ENCODE results near the gene TMEM178B. TPM values are rescaled to one million over a fixed set of nuclear protein-coding genes. Genes with fewer than 3 reads are reported as not detected.

Gene TMEM178B
- total RNA-seq, 1 experiment from 2014 or later, result 0.21 TPM

GRCh38 chr7:141228482-141228881 lies 154.6 kb downstream of the TMEM178B start:
- in situ Hi-C loops (cut with HindIII; ENCODE audit: low pct_unique_long_range_greater_than_20kb, low sequenced_read_pairs), result no loop called here
- DNase-seq (ENCODE audit: low read depth, low spot score), result no peak

- peak; percentile 78 for DNase-seq (ENCODE audit: low read depth, low spot score)
- in situ Hi-C loops (cut with HindIII; ENCODE audit: low pct_unique_long_range_greater_than_20kb, low sequenced_read_pairs), result no loop called here
These were observed 157.3 kb downstream of the TMEM178B start for GRCh38 chr7:141231018-141231792.

DNA sequence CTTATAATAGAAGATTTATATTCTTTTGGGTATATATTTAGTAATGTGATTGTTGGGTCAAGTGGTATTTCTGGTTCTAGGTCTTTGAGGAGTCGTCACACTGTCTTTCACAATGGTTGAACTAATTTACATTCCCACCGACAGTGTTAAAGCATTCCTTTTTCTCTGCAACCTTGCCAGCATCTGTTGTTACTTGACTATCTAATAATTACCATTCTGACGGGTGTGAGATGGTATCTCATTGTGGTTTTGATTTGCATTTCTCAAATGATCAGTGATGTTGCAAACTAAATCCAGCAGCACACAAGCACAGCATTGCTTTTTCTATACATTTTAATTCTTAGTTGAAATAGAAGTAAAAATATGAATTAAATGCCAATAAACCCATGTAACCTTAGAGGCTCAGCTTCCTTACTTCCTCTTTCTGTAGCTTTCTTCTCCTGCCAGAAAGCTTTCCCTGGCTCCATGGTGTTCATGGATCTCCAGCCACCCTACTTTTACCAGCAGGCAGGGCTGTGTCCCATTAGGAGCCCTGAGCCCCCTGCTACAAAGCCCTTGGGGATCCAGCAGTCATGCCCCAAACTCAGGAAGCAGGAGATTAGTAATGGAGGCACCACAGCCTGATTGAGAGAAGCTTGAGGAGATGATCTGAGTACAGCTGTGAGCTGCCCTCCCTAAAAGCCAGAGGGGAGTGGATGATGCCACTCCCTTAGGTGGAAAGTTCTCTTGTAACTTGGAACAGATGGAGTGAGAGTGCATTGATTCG lies 158.6 kb downstream of the TMEM178B start:
- in situ Hi-C loops (cut with HindIII; ENCODE audit: low pct_unique_long_range_greater_than_20kb, low sequenced_read_pairs), result no loop called here

DNA sequence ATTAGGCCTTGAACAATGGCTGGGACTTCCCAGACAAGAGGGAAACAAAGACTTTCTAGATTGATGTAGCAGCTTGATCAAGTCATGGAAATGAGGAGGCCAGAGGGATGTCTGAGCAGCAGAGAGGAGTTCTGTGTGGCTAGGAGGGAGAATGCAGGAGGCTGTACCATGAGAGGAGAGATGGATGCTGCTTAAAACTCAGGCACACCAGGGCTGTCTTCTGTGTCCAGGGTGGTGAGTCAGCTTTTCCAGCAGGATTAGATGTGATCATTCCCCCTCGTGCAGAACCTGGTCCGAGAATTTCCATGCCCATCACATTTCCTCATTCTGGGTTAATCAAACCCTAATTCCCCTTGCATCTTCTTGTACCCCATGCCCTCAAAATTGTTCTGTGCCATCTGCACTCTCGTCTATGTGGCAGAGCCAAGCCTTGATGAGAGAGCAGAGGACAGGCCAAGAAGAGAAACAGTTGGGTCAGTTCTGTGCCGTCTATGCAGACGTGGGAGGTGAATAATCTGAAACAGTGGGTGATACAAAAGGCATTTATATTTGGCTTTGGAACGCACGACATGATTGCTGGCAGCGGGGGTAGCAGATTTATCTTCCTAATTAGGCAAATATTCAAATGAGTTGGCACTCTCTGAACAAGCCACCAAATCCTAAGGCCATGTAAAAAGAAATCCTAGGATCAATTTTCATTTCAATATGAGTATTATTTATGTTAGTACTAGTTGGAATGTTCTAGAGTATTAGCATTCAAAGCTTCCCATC lies 160.7 kb downstream of the TMEM178B start:
- in situ Hi-C loops (cut with HindIII; ENCODE audit: low pct_unique_long_range_greater_than_20kb, low sequenced_read_pairs), result no loop called here
- no peak for DNase-seq (ENCODE audit: low read depth, low spot score)

More for the DNA sequence above, 158.6 kb downstream of the TMEM178B start:
- no peak for DNase-seq (ENCODE audit: low read depth, low spot score)

- DNase-seq (ENCODE audit: low read depth, low spot score), result no peak
- in situ Hi-C loops (cut with HindIII; ENCODE audit: low pct_unique_long_range_greater_than_20kb, low sequenced_read_pairs), result no loop called here
These were observed 161.8 kb downstream of the TMEM178B start for GRCh38 chr7:141235656-141236055.

GRCh38 chr7:141238596-141239243 lies 164.9 kb downstream of the TMEM178B start:
- no peak for DNase-seq (ENCODE audit: low read depth, low spot score)
- in situ Hi-C loops (cut with HindIII; ENCODE audit: low pct_unique_long_range_greater_than_20kb, low sequenced_read_pairs), result no loop called here

DNA sequence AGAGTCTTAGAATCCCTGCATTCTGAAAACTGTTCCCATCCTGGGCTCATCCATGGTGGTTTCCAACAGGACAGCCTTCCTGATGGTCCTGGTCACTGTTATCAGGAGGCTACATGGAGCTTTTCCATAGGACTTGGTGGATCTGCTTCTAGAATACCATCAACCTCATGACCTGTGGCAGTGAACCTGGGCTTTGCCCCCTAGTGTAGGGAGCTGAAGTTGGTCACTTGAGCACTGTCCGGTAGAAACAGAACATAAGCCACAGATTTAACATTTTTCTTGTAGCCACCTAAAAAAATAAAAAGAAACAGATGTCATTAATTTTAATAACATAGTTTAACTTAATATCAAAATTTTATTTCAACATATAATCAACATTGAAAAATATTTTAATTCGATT lies 165.8 kb downstream of the TMEM178B start:
- DNase-seq (ENCODE audit: low read depth, low spot score), result no peak
- in situ Hi-C loops (cut with HindIII; ENCODE audit: low pct_unique_long_range_greater_than_20kb, low sequenced_read_pairs), result no loop called here

DNA sequence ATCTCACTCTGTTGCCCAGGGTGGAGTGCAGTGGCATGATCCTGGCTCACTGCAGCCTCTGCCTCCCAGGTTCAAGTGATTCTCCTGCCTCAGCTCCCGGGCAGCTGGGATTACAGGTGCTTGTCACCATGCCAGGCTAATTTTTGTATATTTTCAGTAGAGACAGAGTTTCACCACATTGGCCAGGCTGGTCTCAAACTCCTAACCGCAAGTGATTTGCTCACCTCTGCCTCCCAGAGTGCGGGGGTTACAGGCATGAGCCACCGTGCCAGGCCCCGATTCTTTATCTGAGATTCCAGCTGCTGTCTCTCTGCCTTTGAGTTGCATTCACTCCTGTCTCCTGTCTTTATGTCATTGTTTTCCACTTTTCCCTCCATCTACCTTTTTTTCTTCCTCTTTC lies 168.7 kb downstream of the TMEM178B start:
- in situ Hi-C loops (cut with HindIII; ENCODE audit: low pct_unique_long_range_greater_than_20kb, low sequenced_read_pairs), result no loop called here
- DNase-seq (ENCODE audit: low read depth, low spot score), result no peak

DNA sequence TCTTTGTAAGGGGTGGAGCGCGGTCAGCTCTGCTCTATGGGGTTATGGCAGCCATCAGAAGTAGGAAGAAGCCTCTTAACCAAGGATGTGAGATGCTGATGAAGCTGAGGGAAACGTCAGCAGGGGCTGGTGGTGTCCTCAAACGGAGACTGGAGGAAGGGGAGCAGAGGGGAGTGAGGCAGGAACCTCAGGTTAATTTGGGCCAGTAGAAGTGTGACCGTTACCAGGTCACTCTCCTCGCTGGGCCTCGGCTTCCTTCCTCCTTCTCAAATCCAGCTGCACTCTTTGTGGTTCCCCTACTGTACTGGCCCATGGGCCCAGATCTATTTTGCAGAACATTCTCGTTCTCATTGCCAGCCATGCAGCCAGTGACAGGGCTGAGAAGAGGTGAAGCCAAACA lies 169.5 kb downstream of the TMEM178B start:
- DNase-seq (ENCODE audit: low read depth, low spot score), result no peak
- in situ Hi-C loops (cut with HindIII; ENCODE audit: low pct_unique_long_range_greater_than_20kb, low sequenced_read_pairs), result no loop called here

DNA sequence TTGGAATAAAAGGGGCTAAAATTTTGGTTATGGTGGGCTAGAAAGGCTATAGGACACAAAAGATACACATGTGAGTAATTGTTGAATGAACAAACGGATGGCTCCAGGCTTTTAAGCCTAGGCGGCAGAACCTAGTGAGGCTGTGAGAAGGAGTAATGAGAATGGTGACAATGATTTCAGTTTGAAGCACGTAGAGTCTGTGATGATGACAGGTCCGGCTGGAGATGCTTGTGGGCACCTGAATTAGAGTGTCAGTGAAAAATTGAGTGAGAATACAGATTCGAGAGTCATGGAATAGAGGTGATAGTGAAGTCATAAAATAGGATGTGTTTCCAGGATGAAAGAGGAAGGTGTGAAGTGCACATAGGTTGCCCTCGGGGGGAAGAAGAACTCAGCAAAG lies 170.6 kb downstream of the TMEM178B start:
- in situ Hi-C loops (cut with HindIII; ENCODE audit: low pct_unique_long_range_greater_than_20kb, low sequenced_read_pairs), result no loop called here
- no peak for DNase-seq (ENCODE audit: low read depth, low spot score)

DNA sequence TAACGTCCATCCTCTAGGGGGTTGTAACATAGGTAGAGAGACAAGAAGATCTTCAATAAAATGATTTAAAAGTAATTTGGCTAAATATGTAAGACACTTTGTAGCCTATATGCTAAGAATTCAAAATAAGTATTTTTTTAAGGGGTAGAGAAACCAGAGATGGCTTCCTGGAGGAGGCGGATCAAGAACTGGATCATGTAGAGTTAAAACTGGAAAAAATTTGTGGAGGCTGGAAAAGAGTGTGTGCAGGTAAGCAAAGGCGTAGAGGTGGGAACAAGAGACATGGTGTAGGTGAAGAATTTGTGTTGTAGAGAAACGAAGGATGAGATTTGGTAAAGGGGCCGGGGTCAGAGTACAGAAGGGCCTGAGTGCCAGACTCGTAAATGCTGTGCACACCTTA lies 172.6 kb downstream of the TMEM178B start:
- DNase-seq (ENCODE audit: low read depth, low spot score), result no peak
- in situ Hi-C loops (cut with HindIII; ENCODE audit: low pct_unique_long_range_greater_than_20kb, low sequenced_read_pairs), result no loop called here

GRCh38 chr7:141251180-141251579 lies 177.3 kb downstream of the TMEM178B start:
- no peak for DNase-seq (ENCODE audit: low read depth, low spot score)
- in situ Hi-C loops (cut with HindIII; ENCODE audit: low pct_unique_long_range_greater_than_20kb, low sequenced_read_pairs), result no loop called here

- in situ Hi-C loops (cut with HindIII; ENCODE audit: low pct_unique_long_range_greater_than_20kb, low sequenced_read_pairs), result no loop called here
- DNase-seq (ENCODE audit: low read depth, low spot score), result peak; percentile 38
These were observed 178.1 kb downstream of the TMEM178B start for GRCh38 chr7:141251957-141252356.

- in situ Hi-C loops (cut with HindIII; ENCODE audit: low pct_unique_long_range_greater_than_20kb, low sequenced_read_pairs), result no loop called here
- DNase-seq (ENCODE audit: low read depth, low spot score), result no peak
These were observed 183.7 kb downstream of the TMEM178B start for GRCh38 chr7:141257597-141257996.

- no peak for DNase-seq (ENCODE audit: low read depth, low spot score)
- in situ Hi-C loops (cut with HindIII; ENCODE audit: low pct_unique_long_range_greater_than_20kb, low sequenced_read_pairs), result no loop called here
These were observed 184.7 kb downstream of the TMEM178B start for GRCh38 chr7:141258559-141258958.

GRCh38 chr7:141262101-141263090 lies 188.5 kb downstream of the TMEM178B start:
- in situ Hi-C loops (cut with HindIII; ENCODE audit: low pct_unique_long_range_greater_than_20kb, low sequenced_read_pairs), result no loop called here
- DNase-seq (ENCODE audit: low read depth, low spot score), result peak; percentile 64

GRCh38 chr7:141263508-141263907 lies 189.6 kb downstream of the TMEM178B start:
- in situ Hi-C loops (cut with HindIII; ENCODE audit: low pct_unique_long_range_greater_than_20kb, low sequenced_read_pairs), result no loop called here
- DNase-seq (ENCODE audit: low read depth, low spot score), result no peak
